ENCODE results near the gene STOX1. TPM values are rescaled to one million over a fixed set of nuclear protein-coding genes. Genes with fewer than 3 reads are reported as not detected.
"Not testable (repeated sequence)": the region's sequence is repeated elsewhere in the genome, so short reads cannot be mapped to it uniquely, and the experiment has no call there.

The STOX1 gene
- total and polyA plus RNA-seq, 10 of the 15 experiments (the other 5 are each of a cell fraction or from before 2014, with no cell fraction given): 0.18 to 1.2 (median 0.67) TPM; not detected in 1

DNA sequence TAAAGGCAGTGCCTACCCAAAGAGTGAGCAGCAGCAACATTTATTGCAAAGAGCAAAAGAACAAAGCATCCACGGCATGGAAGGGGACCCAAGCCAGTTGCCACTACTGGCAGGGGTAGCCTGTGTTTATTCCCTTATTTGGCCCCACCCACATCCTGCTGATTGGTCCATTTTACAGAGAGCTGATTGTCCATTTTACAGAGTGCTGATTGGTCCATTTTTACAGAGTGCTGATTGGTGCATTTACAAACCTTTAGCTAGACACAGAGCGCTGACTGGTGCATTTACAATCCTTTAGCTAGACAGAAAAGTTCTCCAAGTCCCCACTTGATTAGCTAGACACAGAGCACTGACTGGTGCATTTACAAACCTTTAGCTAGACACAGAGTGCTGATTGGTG lies 4.7 kb upstream of the STOX1 start:
- H3K4me3 ChIP-seq; POLR2A ChIA-PET; BruUV-seq (replicated peaks); H3K9me3 ChIP-seq (replicated peaks; ENCODE audit: control insufficient read depth, insufficient read depth, low read length); ATAC-seq; H3K4me2 ChIP-seq (ENCODE audit: control insufficient read depth, insufficient read depth); H3K4me1 ChIP-seq (ENCODE audit: control insufficient read depth, insufficient read depth, low read length); RAD21 ChIA-PET (ENCODE audit: unreplicated experiment); intact Hi-C loops (cut with micrococcal nuclease; ENCODE audit: unreplicated experiment); H4K20me1 ChIP-seq (ENCODE audit: control insufficient read depth, insufficient read depth); FAIRE-seq; H3K27ac ChIP-seq (ENCODE audit: control insufficient read depth, insufficient read depth); H2AFZ ChIP-seq (ENCODE audit: control insufficient read depth, low read depth, low read length); H3K36me3 ChIP-seq (ENCODE audit: control insufficient read depth in 2 of 2, insufficient read depth in 2 of 2, low read length in 1 of 2); H3K79me2 ChIP-seq (ENCODE audit: control insufficient read depth, insufficient read depth, low read length); in situ Hi-C loops (cut with MboI); H3K27me3 ChIP-seq (replicated peaks in 1 of 2; ENCODE audit: control insufficient read depth in 2 of 2, insufficient read depth in 2 of 2, low read length in 1 of 2); DNase-seq (ENCODE audit: low read depth, low spot score); H3K9ac ChIP-seq (ENCODE audit: control insufficient read depth, insufficient read depth, low read length): not testable (repeated sequence)
- SMC1A ChIA-PET (ENCODE audit: uncharacterized antibody, unreplicated experiment): interaction anchor here (1.1 kb wide), 1 partner anchor 327 kb away, joined by 4 read pairs; no protein-coding TSS in a partner anchor
- CTCF ChIA-PET: interaction anchor here (0.8 to 1.1 kb wide), 2 partner anchors 8 to 67 kb away, joined by 3 to 4 read pairs; no protein-coding TSS in a partner anchor
- 93% methylated on average over 2 of the region's 2 CpGs for WGBS (ENCODE audit: insufficient coverage, insufficient replicate concordance, low lambda C conversion rate, missing lambda C conversion rate)
- TF ChIP-seq NFYB (IDR thresholded peaks at IDR 0.05; ENCODE audit: insufficient read depth, low read depth, low read length): peak; percentile 70

DNA sequence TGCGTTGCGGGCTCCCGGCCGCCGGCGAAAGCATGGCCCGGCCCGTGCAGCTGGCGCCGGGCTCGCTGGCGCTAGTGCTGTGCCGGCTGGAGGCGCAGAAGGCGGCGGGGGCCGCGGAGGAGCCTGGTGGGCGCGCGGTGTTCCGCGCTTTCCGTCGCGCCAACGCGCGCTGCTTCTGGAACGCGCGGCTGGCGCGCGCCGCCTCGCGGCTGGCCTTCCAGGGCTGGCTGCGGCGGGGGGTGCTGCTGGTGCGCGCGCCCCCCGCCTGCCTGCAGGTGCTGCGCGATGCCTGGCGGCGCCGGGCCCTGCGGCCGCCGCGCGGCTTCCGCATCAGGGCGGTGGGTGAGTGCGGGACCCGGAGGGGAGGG lies 245 bp downstream of the STOX1 start:
- SMC1A ChIA-PET (ENCODE audit: uncharacterized antibody, unreplicated experiment); H3K27me3 ChIP-seq (replicated peaks in 1 of 2; ENCODE audit: control insufficient read depth in 2 of 2, insufficient read depth in 2 of 2, low read length in 1 of 2); H4K20me1 ChIP-seq (ENCODE audit: control insufficient read depth, insufficient read depth); H3K27ac ChIP-seq (ENCODE audit: control insufficient read depth, insufficient read depth); H3K9ac ChIP-seq (ENCODE audit: control insufficient read depth, insufficient read depth, low read length); BruUV-seq (replicated peaks); H3K79me2 ChIP-seq (ENCODE audit: control insufficient read depth, insufficient read depth, low read length); H2AFZ ChIP-seq (ENCODE audit: control insufficient read depth, low read depth, low read length); H3K9me3 ChIP-seq (replicated peaks; ENCODE audit: control insufficient read depth, insufficient read depth, low read length); in situ Hi-C loops (cut with MboI); intact Hi-C loops (cut with micrococcal nuclease; ENCODE audit: unreplicated experiment); DNase-seq (ENCODE audit: low read depth, low spot score); H3K4me1 ChIP-seq (ENCODE audit: control insufficient read depth, insufficient read depth, low read length); H3K4me2 ChIP-seq (ENCODE audit: control insufficient read depth, insufficient read depth); CTCF ChIA-PET; H3K36me3 ChIP-seq (ENCODE audit: control insufficient read depth in 2 of 2, insufficient read depth in 2 of 2, low read length in 1 of 2); FAIRE-seq; ATAC-seq: not testable (repeated sequence)
- ChIA-PET POLR2A (interaction anchor here (0.9 kb wide), 1 partner anchor 18 kb away, joined by 3 read pairs; no protein-coding TSS in a partner anchor), RAD21 (ENCODE audit: unreplicated experiment) (interaction anchor here (0.6 to 1.4 kb wide), 4 partner anchors 14 to 1039 kb away, joined by 3 to 5 read pairs (median 4); no protein-coding TSS in a partner anchor)
- H3K4me3 ChIP-seq: peak overlapping the region; percentile 85; the same call in 1 of the 2 replicates
- WGBS (ENCODE audit: insufficient coverage, insufficient replicate concordance, low lambda C conversion rate, missing lambda C conversion rate): 0% methylated on average over 4 of the region's 58 CpGs

DNA sequence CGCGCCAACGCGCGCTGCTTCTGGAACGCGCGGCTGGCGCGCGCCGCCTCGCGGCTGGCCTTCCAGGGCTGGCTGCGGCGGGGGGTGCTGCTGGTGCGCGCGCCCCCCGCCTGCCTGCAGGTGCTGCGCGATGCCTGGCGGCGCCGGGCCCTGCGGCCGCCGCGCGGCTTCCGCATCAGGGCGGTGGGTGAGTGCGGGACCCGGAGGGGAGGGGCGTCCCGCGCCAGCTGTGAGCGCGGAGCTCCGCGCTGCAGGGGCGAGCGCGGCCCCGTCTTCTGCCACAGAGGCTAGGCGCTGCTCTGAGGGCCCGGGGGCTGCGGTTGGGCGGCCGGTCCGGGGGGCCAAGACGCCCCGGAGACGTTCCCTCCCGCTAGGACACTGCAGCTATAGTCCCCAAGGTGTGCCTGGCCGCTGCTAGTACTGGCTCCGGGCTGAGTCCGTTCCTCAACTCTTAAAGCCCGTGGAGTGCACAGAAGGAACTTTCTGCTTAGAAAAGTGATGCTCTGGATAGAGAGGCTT lies 811 bp downstream of the STOX1 start:
- WGBS (ENCODE audit: insufficient coverage, insufficient replicate concordance, low lambda C conversion rate, missing lambda C conversion rate): 4% methylated on average over 27 of the region's 59 CpGs
- H3K36me3 ChIP-seq (ENCODE audit: control insufficient read depth in 2 of 2, insufficient read depth in 2 of 2, low read length in 1 of 2); BruUV-seq (replicated peaks); H3K27me3 ChIP-seq (replicated peaks in 1 of 2; ENCODE audit: control insufficient read depth in 2 of 2, insufficient read depth in 2 of 2, low read length in 1 of 2); H3K9me3 ChIP-seq (replicated peaks; ENCODE audit: control insufficient read depth, insufficient read depth, low read length); intact Hi-C loops (cut with micrococcal nuclease; ENCODE audit: unreplicated experiment); H3K79me2 ChIP-seq (ENCODE audit: control insufficient read depth, insufficient read depth, low read length); in situ Hi-C loops (cut with MboI); H3K9ac ChIP-seq (ENCODE audit: control insufficient read depth, insufficient read depth, low read length); H3K4me1 ChIP-seq (ENCODE audit: control insufficient read depth, insufficient read depth, low read length); H3K27ac ChIP-seq (ENCODE audit: control insufficient read depth, insufficient read depth); DNase-seq (ENCODE audit: low read depth, low spot score); CTCF ChIA-PET; H4K20me1 ChIP-seq (ENCODE audit: control insufficient read depth, insufficient read depth); SMC1A ChIA-PET (ENCODE audit: uncharacterized antibody, unreplicated experiment); FAIRE-seq; POLR2A ChIA-PET: not testable (repeated sequence)
- Histone ChIP-seq H3K4me2 (ENCODE audit: control insufficient read depth, insufficient read depth) (peak overlapping the region; percentile 64; the same call in 1 of the 2 replicates), H3K4me3 (peak overlapping the region; percentile 44; the same call in 1 of the 2 replicates), H2AFZ (ENCODE audit: control insufficient read depth, low read depth, low read length) (peak overlapping the region; percentile 63)
- peak; percentile 57 for ATAC-seq
- RAD21 ChIA-PET (ENCODE audit: unreplicated experiment): interaction anchor here (1.4 kb wide), 1 partner anchor 72 kb away, joined by 4 read pairs; no protein-coding TSS in a partner anchor

Measured in GM12878 (cell line).